ENCODE measurements around the gene PCDH9. TPM values are rescaled to one million over a fixed set of nuclear protein-coding genes. Genes with fewer than 3 reads are reported as not detected.
"Not testable (repeated sequence)": the region's sequence is repeated elsewhere in the genome, so short reads cannot be mapped to it uniquely, and the experiment has no call there.

Gene PCDH9
- total RNA-seq, 4 donors from 2014 or later, result 2.8 to 22.4 (median 12.9) TPM

DNA sequence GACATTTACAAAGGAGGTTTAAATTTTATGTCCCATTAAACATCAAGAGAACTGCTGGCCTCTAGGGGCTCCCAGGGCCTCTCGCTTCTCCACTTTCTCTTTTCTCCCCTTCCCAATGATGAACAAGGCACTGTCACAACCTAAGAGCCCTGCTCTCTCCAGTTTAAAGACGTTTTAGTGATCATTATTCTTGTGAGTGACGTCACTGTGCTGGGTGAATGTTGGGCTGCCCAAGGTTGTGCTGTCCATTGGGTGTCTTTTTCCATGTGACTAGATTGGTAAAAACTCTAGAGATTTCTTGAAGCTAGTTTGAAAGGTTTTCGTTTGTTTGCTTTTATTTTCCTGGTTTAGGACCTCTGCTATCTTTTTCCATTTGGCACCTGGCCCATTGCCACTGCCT is 602.6 kb downstream of the PCDH9 start:
- TF ChIP-seq, protein P1, sequence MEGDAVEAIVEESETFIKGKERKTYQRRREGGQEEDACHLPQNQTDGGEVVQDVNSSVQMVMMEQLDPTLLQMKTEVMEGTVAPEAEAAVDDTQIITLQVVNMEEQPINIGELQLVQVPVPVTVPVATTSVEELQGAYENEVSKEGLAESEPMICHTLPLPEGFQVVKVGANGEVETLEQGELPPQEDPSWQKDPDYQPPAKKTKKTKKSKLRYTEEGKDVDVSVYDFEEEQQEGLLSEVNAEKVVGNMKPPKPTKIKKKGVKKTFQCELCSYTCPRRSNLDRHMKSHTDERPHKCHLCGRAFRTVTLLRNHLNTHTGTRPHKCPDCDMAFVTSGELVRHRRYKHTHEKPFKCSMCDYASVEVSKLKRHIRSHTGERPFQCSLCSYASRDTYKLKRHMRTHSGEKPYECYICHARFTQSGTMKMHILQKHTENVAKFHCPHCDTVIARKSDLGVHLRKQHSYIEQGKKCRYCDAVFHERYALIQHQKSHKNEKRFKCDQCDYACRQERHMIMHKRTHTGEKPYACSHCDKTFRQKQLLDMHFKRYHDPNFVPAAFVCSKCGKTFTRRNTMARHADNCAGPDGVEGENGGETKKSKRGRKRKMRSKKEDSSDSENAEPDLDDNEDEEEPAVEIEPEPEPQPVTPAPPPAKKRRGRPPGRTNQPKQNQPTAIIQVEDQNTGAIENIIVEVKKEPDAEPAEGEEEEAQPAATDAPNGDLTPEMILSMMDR (IDR thresholded peaks at IDR 0.05), result no peak
- TF ChIP-seq POLR2A (IDR thresholded peaks at IDR 0.05), result no peak
- DNase-seq, result no peak
- Histone ChIP-seq H3K27ac (no peak overlapping the region), H3K4me3 (replicated peaks in 1 of 3) (no peak overlapping the region), H3K9me3 (no peaks in the 10 kb centered on the region), H3K27me3 (no peaks in the 10 kb centered on the region), H3K4me1 (no peaks in the 10 kb centered on the region), H3K36me3 (no peaks in the 10 kb centered on the region)
- intact Hi-C loops (cut with DNase I), result no loop called here
- WGBS, 2 donors, result 73 to 81% methylated on average over 4 of the region's 4 CpGs

DNA sequence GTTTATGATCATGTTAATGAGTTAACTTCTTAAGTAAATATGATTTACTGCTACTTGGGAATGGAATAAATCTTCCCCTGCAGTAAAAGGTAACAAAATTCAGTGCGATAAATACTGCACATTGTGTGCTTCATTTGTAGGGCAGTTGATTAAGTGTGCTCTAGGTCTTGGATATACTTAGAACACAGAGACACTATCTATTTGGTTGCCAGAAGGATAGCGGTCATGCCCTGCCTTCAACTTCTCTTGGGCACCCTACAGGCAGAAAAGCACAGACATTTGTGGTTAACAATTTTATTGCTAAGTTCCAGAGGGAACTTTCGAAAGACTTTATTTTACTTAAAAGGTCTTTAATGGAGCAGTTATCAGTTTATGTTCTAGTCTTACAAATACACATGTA is 605.8 kb downstream of the PCDH9 start:
- no peak overlapping the region for H3K27ac ChIP-seq

DNA sequence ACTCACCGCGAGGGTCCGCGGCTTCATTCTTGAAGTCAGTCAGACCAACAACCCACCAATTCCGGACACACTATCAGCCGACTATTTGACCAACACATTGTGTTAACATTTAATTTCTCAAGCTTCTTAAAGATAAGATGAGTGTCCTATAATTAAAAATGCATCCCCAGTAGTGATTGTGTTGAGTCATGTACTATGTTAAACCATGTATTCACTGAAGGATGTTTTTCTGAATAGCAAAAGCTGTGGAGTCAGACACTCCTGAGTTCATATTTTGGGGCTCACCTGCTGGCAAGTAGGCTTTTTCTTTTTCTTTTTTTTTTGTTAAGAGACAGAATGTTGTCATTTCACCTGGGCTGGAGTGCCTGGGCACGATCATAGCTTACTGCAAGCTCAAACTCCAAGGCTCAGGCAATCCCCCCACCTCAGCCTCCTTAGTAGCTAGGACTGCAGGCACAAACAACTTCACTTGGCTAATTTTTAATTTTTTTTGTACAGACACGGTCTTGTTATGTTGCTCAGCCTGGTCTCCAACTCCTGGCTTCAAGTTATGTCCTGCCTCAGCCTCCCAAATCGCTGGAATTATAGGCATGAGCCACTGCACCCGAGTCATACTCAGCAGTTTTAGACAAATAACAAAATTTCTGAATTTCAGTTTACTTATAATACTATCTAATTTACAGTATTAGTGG is 606.9 kb downstream of the PCDH9 start:
- H3K9me3 ChIP-seq, result no peaks in the 10 kb centered on the region
- no peaks in the 10 kb centered on the region for H3K36me3 ChIP-seq
- WGBS, 2 donors, result 86% methylated on average over 10 of the region's 10 CpGs
- H3K4me3 ChIP-seq (replicated peaks in 1 of 3), result no peak overlapping the region
- intact Hi-C loops (cut with DNase I), result no loop called here
- TF ChIP-seq, protein P1 (IDR thresholded peaks at IDR 0.05), result no peak
- no peak for TF ChIP-seq POLR2A (IDR thresholded peaks at IDR 0.05)
- H3K27me3 ChIP-seq, result no peaks in the 10 kb centered on the region
- DNase-seq, result no peak
- H3K27ac ChIP-seq, result no peak overlapping the region
- H3K4me1 ChIP-seq, result no peaks in the 10 kb centered on the region

More for the DNA sequence above, 605.8 kb downstream of the PCDH9 start:
- intact Hi-C loops (cut with DNase I), result no loop called here
- no peak for DNase-seq
- Histone ChIP-seq H3K27me3 (no peaks in the 10 kb centered on the region), H3K36me3 (no peaks in the 10 kb centered on the region), H3K9me3 (no peaks in the 10 kb centered on the region), H3K4me1 (no peaks in the 10 kb centered on the region), H3K4me3 (replicated peaks in 1 of 3) (no peak overlapping the region)
- 94 to 97% methylated on average over 3 of the region's 3 CpGs for WGBS, 2 donors
- no peak for TF ChIP-seq POLR2A (IDR thresholded peaks at IDR 0.05)
- TF ChIP-seq, protein P1 (IDR thresholded peaks at IDR 0.05), result no peak

DNA sequence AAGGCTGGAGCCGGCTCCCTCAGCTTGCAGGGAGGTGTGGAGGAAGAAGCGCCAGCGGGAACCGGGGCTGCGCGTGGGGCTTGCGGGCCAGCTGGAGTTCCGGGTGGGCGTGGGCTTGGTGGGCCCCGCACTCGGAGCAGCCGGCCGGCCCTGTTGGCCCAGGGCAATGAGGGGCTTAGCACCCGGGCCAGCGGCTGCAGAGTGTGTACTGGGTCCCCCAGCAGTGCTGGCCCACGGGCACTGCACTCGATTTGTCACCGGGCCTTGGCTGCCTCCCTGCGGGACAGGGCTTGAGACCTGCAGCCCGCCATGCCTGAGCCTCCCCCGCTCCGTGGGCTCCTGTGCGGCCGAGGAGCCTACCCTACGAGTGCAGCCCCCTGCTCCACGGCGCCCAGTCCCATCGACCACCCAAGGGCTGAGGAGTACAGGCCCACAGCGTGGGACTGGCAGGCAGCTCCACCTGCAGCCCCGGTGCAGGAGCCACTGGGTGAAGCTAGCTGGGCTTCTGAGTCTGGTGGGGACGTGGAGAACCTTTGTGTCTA is 608.2 kb downstream of the PCDH9 start:
- H3K9me3 ChIP-seq; H3K4me3 ChIP-seq (replicated peaks in 1 of 3); intact Hi-C loops (cut with DNase I); DNase-seq; H3K27me3 ChIP-seq; H3K27ac ChIP-seq; H3K4me1 ChIP-seq; H3K36me3 ChIP-seq: not testable (repeated sequence)
- WGBS, 2 donors, result 96 to 97% methylated on average over 23 to 27 of the region's 31 CpGs

DNA sequence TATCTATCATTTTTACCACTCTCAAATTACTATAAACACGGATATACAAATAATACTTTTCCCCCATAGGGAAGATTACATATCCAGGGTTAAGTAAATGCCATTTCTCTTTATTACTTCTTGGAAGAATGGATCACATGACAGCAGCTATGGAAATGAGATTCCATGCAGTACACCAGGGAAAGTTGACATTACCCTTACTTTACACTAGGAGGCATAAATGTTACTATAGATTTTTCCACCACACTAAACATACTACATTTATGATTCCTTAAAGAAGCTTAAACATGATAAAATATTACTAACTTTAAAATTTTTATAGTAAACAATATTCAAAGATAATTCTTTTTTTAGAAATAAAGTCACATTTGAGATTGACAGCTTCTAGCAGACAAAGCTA is 611.4 kb downstream of the PCDH9 start:
- no peaks in the 10 kb centered on the region for H3K27me3 ChIP-seq
- no peak overlapping the region for H3K4me3 ChIP-seq (replicated peaks in 1 of 3)
- no peak for DNase-seq
- no peaks in the 10 kb centered on the region for H3K36me3 ChIP-seq
- WGBS, 2 donors, result 62 to 73% methylated on average over 1 of the region's 1 CpG
- no peaks in the 10 kb centered on the region for H3K4me1 ChIP-seq
- intact Hi-C loops (cut with DNase I), result no loop called here
- H3K9me3 ChIP-seq, result no peaks in the 10 kb centered on the region
- TF ChIP-seq POLR2A (IDR thresholded peaks at IDR 0.05), result no peak
- TF ChIP-seq, protein P1 (IDR thresholded peaks at IDR 0.05), result peak in 1 of 6 experiments; percentile 15
- H3K27ac ChIP-seq, result no peak overlapping the region

Data from thyroid gland (tissue), 4 donors.